NCI-H82 (cell line): ENCODE measurements around the gene MSI2.

Source experiments
- DNase-seq: peaks from one replicate; lab custom pipeline; 2025; lab: John Stamatoyannopoulos, UW

Gene MSI2

GRCh38 chr17:57246257-57246656 is 10.1 kb upstream of the MSI2 start:
- no peak for DNase-seq

DNA sequence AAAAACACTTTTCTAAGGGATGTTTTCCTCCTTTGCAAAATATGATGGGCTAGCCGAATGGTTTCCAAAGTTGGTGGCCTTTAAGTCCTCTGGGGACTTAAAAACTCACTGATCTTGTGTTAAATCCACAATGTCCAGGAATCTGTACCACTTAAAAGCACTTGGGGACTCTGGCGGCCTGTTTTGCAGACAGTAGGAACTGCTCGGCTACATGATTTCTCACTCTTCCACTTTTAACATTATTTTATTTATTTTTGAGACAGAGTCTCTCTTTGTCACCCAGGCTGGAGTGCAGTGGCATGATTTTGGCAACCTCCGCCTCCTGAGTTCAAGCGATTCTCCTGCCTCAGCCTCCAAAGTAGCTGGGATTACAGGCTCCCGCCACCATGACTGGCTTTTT is 9.1 kb upstream of the MSI2 start:
- DNase-seq: no peak

GRCh38 chr17:57247913-57248312 is 8.4 kb upstream of the MSI2 start:
- no peak for DNase-seq

DNA sequence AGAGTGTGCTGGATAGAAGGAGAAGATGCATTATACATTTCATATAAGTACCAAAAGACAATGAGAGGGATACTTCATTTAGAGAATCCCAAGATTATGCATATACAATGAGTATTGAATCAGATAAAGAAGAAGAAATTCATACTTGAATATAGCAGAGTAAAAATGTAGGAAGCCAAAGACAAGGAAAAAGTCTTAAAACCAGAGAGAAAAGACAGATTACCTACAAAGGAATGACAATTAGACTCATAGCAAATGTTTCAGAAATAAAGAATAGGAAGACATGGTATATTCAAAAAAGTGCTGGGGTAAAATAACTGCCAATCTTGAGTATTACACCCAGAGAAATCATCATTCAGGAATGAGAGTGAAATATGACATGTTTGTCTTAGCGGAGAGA is 6.8 kb upstream of the MSI2 start:
- no peak for DNase-seq

GRCh38 chr17:57251211-57251787 is 5.0 kb upstream of the MSI2 start:
- no peak for DNase-seq

DNA sequence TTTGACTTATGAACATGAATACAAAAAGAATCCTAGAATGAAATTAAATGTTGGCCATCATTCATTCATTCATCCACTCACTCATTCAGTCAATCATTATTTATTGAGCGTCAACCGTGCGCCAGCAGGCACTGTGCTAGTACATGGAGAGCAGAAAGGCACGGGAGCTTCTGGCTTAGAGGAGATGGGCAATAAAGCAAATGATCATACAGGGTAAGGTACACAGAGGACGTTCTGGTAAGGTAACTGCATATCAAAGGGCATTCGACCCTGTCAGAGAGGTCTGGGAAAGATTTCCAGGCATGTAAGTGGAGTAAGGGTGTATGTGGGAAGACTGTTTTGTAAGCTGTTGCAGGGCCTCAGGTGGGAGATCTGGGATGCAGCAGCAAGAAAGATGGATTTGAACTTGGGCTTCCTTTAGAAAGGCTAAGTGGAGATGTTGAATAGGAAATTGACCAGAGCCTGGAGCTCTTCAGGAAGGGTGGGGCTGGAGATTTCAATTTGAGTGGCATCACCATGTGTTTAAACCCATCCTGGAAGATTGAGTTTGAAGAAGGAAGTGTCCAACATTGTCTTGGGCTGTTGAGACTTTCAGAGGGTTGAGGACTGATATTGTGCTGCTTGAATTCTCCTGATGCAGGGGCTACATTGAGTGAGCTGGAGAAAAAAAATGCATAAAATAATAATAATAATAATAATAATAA is 2.8 kb upstream of the MSI2 start:
- DNase-seq: no peak

DNA sequence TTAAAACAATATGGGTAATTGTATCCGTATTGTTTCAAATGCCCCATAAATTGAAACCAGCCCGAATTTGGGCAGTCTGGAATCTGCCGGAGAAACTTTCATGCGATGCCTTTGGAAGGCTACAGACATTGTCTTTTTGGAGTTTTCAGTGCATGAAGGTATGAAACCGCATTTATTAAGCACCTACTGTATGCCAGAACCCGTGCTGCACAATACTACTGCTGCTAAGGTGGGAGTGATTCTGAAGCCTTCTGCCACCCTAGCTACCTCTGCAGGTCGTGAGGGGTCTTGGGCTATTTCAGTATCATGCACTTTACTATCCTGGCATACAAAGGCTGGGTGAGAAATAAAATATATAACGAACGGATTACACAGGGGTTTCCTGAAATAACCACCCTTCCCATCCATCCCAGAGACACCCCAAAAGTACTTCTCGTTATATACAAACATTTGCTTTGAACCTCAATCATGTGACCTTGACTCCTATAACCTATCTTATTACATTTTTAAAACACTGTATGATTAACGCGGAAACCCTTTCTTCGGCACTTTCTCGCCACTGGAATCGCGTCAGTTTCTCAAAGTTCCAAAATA is 1.0 kb upstream of the MSI2 start:
- peak; percentile 24 for DNase-seq

- DNase-seq: peak; percentile 56
These were observed 387 bp downstream of the MSI2 start for GRCh38 chr17:57256708-57257112.

DNA sequence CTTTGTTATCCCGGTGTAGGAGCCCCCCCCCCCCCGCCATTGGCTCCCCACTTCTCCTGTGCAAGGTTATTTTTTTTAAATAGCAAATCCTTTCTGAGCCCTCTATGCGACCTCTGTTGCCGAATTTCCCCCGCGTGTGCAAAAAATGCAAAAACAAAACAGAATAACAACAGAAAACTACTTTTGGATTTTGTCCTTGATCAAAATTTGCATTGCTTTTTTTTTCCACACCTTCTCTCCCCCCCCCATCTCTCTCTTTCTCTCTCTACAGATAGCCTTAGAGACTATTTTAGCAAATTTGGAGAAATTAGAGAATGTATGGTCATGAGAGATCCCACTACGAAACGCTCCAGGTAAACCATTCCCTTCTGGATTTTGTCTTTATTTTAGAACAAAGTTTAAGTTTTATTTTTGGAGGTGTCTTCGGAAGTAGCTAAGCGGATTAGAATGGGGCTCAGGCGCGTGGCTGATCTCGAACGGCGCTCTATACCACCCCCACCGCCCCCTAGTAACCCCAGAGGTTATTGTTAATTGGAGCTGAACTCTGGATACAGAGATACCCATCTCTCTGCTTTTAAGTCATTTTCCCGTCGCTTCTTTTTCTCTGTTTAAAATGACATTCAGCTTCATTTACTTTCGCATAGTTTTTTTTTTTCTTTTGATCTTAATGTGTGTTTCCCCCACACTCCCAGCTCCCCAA is 1.0 kb downstream of the MSI2 start:
- peak; percentile 82 for DNase-seq

DNA sequence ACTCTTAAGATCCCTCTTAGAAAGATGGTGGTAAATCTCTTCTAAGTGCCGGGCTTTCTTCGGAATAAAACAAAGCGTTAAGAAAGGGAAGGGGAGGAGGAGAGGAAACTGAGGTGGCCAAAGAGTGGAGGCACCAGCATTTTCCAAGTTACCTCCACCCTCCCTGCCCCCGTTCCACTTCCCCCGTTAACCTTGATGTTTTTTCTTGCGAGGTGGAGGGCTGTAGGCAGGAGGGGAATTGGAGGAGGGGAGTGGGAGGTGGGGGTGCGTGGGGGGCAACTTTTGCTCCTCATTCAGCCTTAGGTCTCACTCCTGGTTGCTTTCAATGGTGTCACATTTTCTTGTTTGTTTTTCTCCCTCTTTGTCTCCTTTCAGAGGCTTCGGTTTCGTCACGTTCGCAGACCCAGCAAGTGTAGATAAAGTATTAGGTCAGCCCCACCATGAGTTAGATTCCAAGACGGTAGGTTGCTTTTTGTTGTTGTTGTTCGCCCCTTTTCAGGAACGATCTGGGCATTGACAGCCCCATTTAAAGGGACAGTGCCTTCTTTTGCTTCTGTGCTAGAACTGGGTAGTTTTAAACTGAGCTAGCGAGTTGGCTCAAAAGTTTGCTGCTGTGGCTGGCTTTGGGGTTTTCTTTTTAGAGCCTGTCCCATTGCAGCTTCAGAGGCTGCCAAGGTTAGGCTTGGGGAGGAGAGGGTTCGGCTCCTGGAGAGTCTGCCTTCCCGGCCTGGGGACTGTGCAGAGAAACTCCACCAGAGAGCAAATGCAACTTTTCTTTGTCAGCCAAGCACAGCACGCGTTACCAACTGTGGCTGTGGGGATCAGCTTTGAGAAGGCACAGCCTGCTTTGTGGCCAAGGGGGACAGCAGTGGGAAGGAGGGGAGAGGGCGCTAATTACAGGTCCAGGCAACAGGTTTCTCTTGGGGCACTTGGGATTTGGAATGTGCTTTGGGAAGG is 1.9 kb downstream of the MSI2 start:
- DNase-seq: peak; percentile 62

DNA sequence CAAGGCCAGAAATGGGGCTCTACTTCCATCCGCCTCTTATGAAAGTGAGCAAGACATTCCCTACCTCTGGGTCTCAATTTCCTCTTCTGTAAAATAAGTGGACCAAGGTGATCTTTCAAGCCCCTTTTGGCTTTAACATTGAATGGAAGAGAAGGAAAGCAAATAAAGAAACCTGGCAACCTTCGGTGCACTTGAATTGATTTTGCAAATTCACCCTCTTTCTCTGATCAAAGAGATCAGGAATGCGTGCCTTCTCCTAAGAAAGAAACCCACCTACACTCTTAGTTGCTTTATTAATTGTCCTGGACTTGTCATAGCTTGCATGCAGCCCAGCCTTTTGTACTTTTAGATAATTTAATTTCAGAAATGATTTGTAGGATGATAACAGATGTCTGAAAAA is 3.0 kb downstream of the MSI2 start:
- DNase-seq: no peak

- no peak for DNase-seq
These were observed 3.5 kb downstream of the MSI2 start for GRCh38 chr17:57259817-57260216.

GRCh38 chr17:57260325-57261083 is 4.2 kb downstream of the MSI2 start:
- no peak for DNase-seq

DNA sequence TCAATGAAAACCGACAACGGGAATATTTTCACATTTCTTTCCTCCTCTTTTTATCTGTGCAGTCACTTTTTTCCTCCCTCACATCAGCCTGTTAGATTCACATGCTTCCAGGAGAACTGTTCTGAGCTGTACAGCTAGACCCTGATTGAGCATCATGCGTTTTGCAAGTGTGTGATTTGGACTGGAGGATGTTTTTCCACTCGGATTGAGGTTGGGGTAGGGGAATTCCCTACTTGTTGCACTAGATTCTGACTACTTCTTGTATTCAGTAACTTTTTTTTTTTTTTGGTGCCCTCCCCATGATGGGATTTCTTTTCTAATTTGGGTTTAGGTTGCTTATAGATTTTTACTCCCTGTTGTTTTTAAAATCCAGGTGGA is 4.8 kb downstream of the MSI2 start:
- DNase-seq: no peak

GRCh38 chr17:57262557-57262956 is 6.2 kb downstream of the MSI2 start:
- no peak for DNase-seq

GRCh38 chr17:57264250-57264649 is 7.9 kb downstream of the MSI2 start:
- DNase-seq: no peak

- no peak for DNase-seq
These were observed 8.5 kb downstream of the MSI2 start for GRCh38 chr17:57264776-57265175.

- DNase-seq: peak; percentile 35
These were observed 10.6 kb downstream of the MSI2 start for GRCh38 chr17:57266902-57267311.

- DNase-seq: no peak
These were observed 11.9 kb downstream of the MSI2 start for GRCh38 chr17:57268181-57268580.

- no peak for DNase-seq
These were observed 12.7 kb downstream of the MSI2 start for GRCh38 chr17:57269052-57269451.

GRCh38 chr17:57269598-57270255 is 13.4 kb downstream of the MSI2 start:
- DNase-seq: no peak
